SJSA1 (cell line): ENCODE measurements around the gene NEURL1. TPM values are rescaled to one million over a fixed set of nuclear protein-coding genes. Genes with fewer than 3 reads are reported as not detected.

ENCODE experiments used
- DNase-seq, 2 experiments: peaks; one replicate each; pipeline ENCODE4 v3.0.0-alpha.2; 2015 to 2020; ENCODE audit warnings: low spot score in 2 of 2, low read depth in 1 of 2
- H3K27ac ChIP-seq: fragments of 250-450 bp; sonication (Bioruptor Pico); 2 replicates; pipeline ENCODE4 v1.5.1; 2020; ENCODE audit warnings: mild to moderate bottlenecking, moderate library complexity
- H3K27me3 ChIP-seq: fragments of 250-450 bp; sonication (Bioruptor Pico); replicated peaks from 2 replicates; pipeline ENCODE4 v1.5.1; 2020; ENCODE audit warnings: mild to moderate bottlenecking, moderate library complexity
- H3K36me3 ChIP-seq: fragments of 250-450 bp; sonication (Bioruptor Pico); 2 replicates; pipeline ENCODE4 v1.5.1; 2020; ENCODE audit warnings: mild to moderate bottlenecking
- H3K4me1 ChIP-seq: fragments of 250-450 bp; sonication (Bioruptor Pico); replicated peaks from 2 replicates; pipeline ENCODE4 v1.6.1; 2021; ENCODE audit warnings: mild to moderate bottlenecking
- H3K4me3 ChIP-seq: fragments of 250-450 bp; sonication (Bioruptor Pico); 2 replicates; pipeline ENCODE4 v1.5.1; 2020; ENCODE audit warnings: mild to moderate bottlenecking
- H3K9me3 ChIP-seq: fragments of 250-450 bp; sonication (Bioruptor Pico); replicated peaks from 2 replicates; pipeline ENCODE4 v1.5.1; 2020; ENCODE audit warnings: mild to moderate bottlenecking
- total RNA-seq: library from RNA; depleted of rRNA; stranded (reverse); fragments of >200 nt; shearing (Covaris generic); gene quantifications from 2 replicates; pipeline ENCODE4 v1.2.3, GENCODE V29; 2014

The NEURL1 gene
- total RNA-seq, 1 experiment from 2014 or later = not detected

DNA sequence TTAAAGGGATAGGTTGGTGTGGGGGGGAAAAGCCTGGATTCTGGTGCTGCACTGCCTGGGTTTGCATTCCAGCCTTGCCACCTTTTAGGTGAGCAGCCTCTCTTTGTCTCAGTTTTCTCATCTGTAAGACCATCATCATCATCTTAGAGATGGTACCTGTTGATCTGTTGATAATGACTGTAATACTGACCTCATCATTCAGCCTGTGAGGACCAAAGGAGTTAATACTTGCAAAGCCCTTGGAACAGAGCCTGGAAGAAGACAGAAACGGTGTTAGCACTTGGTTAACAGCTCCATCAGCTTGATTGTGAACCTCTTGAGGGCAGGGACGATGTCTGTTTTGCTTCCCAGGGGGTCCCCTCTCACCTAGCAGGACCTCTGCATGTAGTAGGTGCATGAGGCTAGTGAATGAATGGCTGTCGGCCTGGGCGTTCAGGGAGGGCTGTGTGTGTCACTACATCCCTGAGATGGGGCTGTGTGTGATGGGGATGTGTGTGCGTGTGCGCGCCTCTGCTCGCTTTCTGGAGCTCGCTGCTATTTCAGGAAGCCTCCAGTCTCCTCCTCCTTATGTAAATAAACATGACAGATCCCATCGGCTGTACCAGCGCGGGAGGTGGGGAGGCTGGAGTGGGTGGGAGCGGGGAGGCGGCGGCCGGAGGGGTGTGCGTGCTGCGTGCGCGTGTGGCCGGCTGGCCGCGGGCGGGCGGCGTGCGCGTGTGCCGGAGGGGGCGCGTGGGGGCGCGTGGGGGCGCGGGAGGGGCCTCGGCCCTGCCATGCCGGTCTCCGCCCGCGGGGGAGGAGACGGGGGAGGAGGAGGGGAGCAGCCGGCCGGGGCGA, 61.2 kb downstream of the NEURL1 start:
- peak; percentile 37 to 66 for DNase-seq
- Histone ChIP-seq H3K4me1 (peaks cover 13% of the 10 kb centered on the region), H3K36me3 (no peaks in the 10 kb centered on the region), H3K27ac (no peak overlapping the region), H3K9me3 (0 out of 2 replicates have a peak, but pooled peaks cover 3% of the 10 kb centered on the region), H3K4me3 (peak overlapping the region; percentile 17), H3K27me3 (peaks cover 19% of the 10 kb centered on the region)

DNA sequence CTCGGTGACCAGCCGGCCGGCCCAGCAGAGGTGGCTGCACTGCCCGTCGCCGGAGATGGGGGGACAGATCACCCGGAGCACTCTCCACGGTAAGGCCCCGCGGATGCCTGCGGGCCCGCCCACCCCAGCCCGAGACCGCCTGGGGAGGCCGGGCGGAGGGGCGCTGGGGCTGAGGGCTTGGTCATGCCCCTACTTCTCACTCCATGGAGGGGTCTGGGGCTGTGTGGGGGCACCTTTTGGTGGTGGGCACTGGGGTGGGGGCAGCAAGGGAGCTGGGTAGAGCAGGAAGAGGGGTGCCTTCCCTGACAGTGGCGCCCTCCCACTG, 61.8 kb downstream of the NEURL1 start:
- H3K27me3 ChIP-seq = peaks cover 18% of the 10 kb centered on the region
- no peaks in the 10 kb centered on the region for H3K36me3 ChIP-seq
- 0 out of 2 replicates have a peak, but pooled peaks cover 3% of the 10 kb centered on the region for H3K9me3 ChIP-seq
- H3K27ac ChIP-seq = no peak overlapping the region
- no peak for DNase-seq
- peak overlapping the region; percentile 17 for H3K4me3 ChIP-seq
- H3K4me1 ChIP-seq = peaks cover 13% of the 10 kb centered on the region

DNA sequence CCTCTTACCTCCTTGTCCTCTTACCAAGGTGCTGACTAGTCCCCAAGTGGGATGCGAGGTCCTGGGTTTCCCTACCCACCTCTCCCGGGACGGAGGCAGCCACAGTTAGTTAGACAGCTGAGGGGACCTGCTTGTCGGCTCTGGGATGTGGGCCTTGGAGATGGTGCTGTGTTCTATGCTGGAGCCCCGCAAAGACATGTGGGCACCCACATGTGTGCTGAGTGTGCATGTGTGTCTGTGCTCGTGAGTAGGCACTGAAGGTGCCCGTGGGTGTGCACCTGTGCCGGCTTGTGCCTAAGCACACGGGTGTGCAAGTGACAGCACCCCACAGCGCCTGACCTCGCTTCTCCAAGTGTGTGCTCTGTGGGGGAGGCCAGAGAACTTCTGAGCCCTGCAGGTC, 62.2 kb downstream of the NEURL1 start:
- Histone ChIP-seq H3K4me1 (peaks cover 13% of the 10 kb centered on the region), H3K27ac (no peak overlapping the region), H3K36me3 (no peaks in the 10 kb centered on the region), H3K27me3 (peaks cover 18% of the 10 kb centered on the region), H3K9me3 (0 out of 2 replicates have a peak, but pooled peaks cover 3% of the 10 kb centered on the region), H3K4me3 (no peak overlapping the region)
- no peak for DNase-seq

DNA sequence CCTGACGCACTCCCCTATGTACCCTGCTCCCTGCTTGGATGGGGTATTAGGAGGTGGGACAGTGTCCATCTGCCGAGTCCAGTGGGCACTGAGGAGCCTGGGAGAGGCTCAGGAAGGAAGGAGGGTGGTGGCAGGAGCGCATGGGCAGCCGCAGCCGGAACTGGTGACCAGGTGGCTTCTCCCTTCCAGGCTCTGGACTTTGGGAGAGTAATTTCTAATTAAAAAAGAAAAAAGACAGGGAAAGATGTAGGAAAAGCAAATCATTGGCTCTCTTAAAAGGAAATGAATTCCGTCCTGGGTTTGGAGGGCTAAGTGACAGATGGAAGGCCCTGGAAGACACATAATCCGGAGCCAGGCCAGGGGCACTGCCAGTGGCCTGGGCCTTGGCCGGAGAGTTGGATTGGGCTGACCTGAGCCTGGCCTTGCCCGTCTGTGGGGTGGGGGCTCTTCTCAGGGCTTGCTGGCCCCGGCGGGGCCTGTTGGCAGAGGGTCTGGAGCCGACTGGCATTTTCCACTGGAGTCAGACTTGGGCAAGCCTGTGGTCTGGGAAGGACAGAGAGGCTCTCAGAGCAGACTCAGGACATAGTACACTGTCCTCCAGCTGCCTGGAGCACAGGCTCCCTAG, 63.0 kb downstream of the NEURL1 start:
- peaks cover 13% of the 10 kb centered on the region for H3K4me1 ChIP-seq
- no peaks in the 10 kb centered on the region for H3K36me3 ChIP-seq
- H3K27ac ChIP-seq = no peak overlapping the region
- H3K9me3 ChIP-seq = 0 out of 2 replicates have a peak, but pooled peaks cover 3% of the 10 kb centered on the region
- peaks cover 15% of the 10 kb centered on the region for H3K27me3 ChIP-seq
- no peak for DNase-seq
- H3K4me3 ChIP-seq = no peak overlapping the region

DNA sequence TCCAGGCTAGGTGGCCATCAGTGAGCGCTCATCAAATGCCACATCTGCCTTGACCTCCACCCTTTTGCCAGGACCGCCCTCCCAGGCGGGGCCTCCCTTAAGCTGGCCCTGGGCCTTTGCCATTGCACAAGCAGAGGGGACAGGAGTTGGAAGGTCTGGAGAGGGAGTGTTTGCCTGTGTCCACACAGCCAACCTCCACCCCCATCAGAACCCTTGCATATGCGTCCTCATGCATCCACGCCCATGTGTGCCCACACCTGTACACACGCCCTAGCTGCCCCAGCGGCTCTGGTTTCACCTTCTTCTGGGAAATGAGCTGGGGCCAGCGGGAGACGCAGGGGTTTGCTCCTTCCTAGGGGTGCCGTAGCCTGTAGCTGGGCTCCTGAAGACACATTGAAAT, 64.0 kb downstream of the NEURL1 start:
- Histone ChIP-seq H3K27ac (no peak overlapping the region), H3K4me1 (peaks cover 13% of the 10 kb centered on the region), H3K9me3 (0 out of 2 replicates have a peak, but pooled peaks cover 3% of the 10 kb centered on the region), H3K27me3 (peaks cover 12% of the 10 kb centered on the region), H3K4me3 (no peak overlapping the region), H3K36me3 (no peaks in the 10 kb centered on the region)
- no peak for DNase-seq

DNA sequence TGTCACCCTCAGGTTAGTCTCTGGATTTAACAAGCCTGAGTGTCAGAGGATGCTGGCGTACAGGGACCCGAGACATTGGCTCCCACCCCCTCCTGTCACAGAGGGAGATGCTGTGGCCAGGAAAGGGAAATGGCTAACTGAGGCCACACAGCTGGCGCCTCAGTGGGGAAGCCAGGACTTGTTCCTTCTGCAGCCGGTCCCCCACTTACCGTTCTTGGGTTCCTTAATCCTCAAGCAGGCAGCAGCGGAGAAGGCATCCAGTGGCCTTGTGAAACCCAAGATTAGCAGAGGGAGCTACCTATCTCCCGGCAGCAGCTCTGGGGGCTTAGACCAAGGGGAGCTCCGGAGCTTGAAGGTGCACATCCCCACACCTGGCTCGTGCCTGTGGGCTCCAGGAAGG, 65.4 kb downstream of the NEURL1 start:
- Histone ChIP-seq H3K4me1 (peaks cover 13% of the 10 kb centered on the region), H3K4me3 (no peak overlapping the region), H3K9me3 (0 out of 2 replicates have a peak, but pooled peaks cover 3% of the 10 kb centered on the region), H3K27me3 (peaks cover 12% of the 10 kb centered on the region), H3K27ac (no peak overlapping the region), H3K36me3 (no peaks in the 10 kb centered on the region)
- DNase-seq = no peak

DNA sequence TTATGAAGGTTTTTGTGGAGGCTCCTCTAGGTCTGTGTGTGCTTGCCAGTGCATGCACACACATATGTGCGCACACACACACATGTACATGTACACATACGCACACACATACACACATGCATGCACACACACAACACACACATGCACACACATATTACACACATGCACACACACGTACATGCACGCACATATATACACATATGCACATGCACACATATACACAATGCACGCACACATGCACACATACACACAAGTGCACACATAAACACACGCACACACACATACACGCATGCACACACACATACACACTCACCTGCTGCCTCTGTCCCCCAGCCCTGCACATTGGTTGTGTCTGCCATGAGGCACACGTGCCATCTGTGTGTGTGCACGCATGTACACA, 66.3 kb downstream of the NEURL1 start:
- H3K27me3 ChIP-seq = peaks cover 12% of the 10 kb centered on the region
- H3K9me3 ChIP-seq = no peaks in the 10 kb centered on the region
- H3K27ac ChIP-seq = no peak overlapping the region
- DNase-seq = no peak
- H3K4me3 ChIP-seq = no peak overlapping the region
- no peaks in the 10 kb centered on the region for H3K36me3 ChIP-seq
- H3K4me1 ChIP-seq = peaks cover 8% of the 10 kb centered on the region

DNA sequence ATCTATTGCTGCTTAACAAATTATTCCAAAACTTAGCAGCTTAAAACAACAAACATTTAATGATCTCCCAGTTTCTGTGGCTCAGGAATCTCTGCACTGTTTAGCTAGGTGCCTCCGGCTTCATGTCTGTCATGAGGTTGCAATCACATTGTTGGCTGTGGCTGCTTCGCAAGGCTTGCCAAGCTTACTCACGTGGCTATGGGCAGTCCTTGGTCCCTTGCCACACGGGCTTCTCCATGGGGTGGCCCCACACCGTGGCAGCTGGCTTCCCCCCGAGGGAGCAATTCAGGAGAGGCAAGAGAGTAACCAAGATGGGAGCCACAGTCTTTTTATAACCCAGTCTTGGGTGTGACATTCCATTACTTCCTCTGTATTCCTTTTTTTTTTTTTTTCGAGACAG, 67.4 kb downstream of the NEURL1 start:
- Histone ChIP-seq H3K4me1 (no peaks in the 10 kb centered on the region), H3K36me3 (no peaks in the 10 kb centered on the region), H3K27ac (no peak overlapping the region), H3K27me3 (peaks cover 8% of the 10 kb centered on the region), H3K9me3 (no peaks in the 10 kb centered on the region), H3K4me3 (no peak overlapping the region)
- no peak for DNase-seq

DNA sequence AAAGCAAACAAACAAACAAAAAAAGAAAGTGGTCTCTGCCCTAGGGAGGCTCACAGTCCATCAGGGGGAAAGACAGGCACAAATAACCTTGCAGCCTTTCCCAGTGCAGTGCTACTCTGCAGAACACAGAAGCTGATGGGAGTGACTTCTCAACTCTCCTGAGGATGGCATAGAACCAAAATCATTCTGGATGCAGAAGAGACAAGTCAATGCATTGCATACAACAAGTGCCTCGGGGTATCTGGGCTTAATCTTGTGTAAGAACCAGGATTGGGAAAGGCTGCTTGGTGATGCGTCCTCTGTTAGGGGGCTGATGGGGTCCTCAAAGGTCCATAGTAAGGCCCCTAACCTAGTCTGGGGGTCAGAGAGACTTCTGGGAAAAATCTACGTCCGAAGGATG, 68.9 kb downstream of the NEURL1 start:
- Histone ChIP-seq H3K27ac (no peak overlapping the region), H3K36me3 (no peaks in the 10 kb centered on the region), H3K9me3 (no peaks in the 10 kb centered on the region), H3K27me3 (peaks cover 5% of the 10 kb centered on the region; the same call in 1 of the 2 replicates), H3K4me1 (no peaks in the 10 kb centered on the region), H3K4me3 (no peak overlapping the region)
- DNase-seq = no peak

DNA sequence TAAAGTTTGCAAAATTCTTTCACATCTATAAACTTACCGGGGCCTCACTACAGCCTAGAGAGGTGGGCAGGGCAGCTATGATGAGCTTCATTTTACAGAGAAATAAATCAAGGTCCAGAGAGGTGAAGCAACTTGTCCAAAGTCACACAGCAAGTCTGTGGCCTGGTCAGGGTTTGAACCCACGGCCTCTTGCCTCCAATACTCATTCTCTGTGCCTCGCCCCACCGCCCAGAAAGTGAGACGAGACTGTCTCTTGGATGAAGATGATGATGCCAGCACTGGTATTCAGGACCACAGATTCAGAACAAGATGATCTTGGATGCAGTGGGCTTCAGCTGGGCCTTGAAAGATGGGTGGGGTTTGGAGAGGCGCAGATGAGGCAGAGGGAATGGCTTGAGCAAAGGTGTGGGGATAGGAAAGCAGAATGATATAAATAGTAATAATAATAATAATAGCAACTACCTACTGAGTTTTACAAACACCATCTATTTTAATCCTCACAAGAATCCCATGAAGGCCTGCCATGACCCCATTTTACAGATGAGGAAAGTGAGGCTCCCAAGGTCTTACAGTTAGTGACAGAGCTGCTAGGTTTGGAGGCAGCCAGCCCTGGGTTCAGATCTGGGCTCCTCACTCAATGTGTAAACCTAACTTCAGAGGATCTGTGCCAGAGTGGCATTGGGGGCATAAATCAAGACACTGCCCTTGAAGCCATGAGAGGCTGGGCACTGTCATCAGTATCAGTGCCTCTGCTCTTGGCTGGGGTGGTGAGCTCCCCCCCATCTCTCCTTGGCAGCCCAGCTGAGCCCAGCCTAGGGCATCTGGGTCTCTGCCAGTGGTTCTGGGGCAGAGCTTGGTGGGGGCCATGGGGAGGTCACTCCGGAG, 70.0 kb downstream of the NEURL1 start:
- Histone ChIP-seq H3K27me3 (peaks cover 5% of the 10 kb centered on the region; the same call in 1 of the 2 replicates), H3K36me3 (no peaks in the 10 kb centered on the region), H3K9me3 (no peaks in the 10 kb centered on the region), H3K27ac (no peak overlapping the region), H3K4me3 (no peak overlapping the region), H3K4me1 (no peaks in the 10 kb centered on the region)
- DNase-seq = no peak

DNA sequence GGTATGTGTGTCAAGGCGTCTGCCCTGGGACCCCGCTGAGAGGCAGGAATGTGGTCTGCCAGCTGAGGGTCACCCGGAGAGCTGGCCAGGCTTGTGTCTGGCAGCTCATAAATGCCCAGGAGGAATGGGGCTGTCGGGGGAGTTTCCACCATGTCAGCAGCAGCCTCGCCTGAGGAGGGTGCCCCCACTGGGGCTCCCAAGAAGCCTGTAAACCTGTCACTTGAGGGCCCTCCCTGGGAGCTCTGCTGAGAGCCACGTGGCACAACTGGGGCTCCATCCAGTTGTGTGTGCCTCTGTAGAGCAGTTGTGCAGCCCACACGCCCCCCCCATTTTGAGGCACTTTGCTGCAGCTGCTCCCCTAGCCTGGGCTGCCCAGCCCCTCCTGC, 70.6 kb downstream of the NEURL1 start:
- H3K36me3 ChIP-seq = no peaks in the 10 kb centered on the region
- peaks cover 5% of the 10 kb centered on the region; the same call in 1 of the 2 replicates for H3K27me3 ChIP-seq
- no peak for DNase-seq
- no peak overlapping the region for H3K27ac ChIP-seq
- H3K4me3 ChIP-seq = no peak overlapping the region
- no peaks in the 10 kb centered on the region for H3K4me1 ChIP-seq
- H3K9me3 ChIP-seq = no peaks in the 10 kb centered on the region

DNA sequence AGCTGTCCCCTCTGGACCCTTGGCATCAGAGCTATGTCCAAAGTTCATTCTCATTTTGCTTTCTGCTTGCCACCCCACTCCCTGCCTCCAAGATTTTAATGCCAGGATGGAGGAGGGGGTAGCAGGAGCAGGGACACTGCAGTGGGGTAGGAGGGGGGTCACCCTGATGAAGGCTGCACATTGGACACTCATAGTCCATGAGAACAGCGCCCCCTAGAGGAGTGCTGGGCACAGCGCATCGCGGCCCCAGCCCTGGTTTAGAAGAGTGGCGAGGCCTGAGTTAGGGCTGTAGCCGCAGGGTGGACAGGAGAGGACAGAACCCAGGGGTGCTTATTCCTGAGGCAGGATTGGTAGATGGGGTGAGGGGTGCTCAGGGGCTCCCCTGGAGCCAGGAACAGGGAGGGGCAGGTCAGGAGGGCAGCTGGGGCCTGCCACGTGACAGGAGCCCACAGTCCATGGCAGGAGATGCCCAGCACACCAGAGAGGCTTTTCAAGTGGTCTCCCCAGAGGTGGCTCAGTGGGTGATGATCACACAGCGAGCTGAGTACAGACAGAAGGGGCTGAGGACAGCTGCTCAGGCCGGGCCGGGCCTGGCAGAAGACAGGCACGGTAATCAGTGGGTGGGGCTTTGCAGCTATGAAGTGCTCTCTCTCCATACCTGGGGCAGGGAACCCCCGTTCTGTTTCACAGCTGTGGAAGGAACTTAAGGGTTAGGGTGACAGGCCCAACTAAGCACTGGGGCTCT, 71.4 kb downstream of the NEURL1 start:
- DNase-seq = no peak
- H3K4me3 ChIP-seq = no peak overlapping the region
- no peaks in the 10 kb centered on the region for H3K9me3 ChIP-seq
- H3K27ac ChIP-seq = no peak overlapping the region
- H3K4me1 ChIP-seq = no peaks in the 10 kb centered on the region
- no peaks in the 10 kb centered on the region for H3K36me3 ChIP-seq
- H3K27me3 ChIP-seq = 0 out of 2 replicates have a peak, but pooled peaks cover 1% of the 10 kb centered on the region

DNA sequence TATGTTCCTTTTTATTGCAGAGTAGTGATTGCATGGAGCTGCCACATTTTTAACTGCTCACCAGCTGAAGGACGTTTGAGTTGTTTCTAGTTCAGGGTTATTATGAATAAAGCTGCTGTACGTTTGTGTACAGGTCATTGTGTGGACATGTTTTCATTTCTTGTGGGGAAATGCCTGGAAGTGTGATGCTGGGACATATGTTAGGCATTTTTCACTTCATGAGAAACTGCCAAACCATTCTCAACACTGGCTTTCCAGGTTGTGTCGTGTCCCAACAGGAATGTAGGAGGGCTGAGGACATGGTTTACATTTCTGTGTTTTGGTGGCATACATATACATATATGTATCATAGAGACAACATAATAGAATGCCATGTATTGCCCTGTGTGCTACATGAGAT, 73.0 kb downstream of the NEURL1 start:
- Histone ChIP-seq H3K36me3 (no peaks in the 10 kb centered on the region), H3K9me3 (no peaks in the 10 kb centered on the region), H3K4me1 (no peaks in the 10 kb centered on the region), H3K27me3 (no peaks in the 10 kb centered on the region), H3K4me3 (no peak overlapping the region), H3K27ac (no peak overlapping the region)
- DNase-seq = no peak
